Dermis blood vessel endothelial cell (primary cell): ENCODE results near the gene SYTL5. TPM values are rescaled to one million over a fixed set of nuclear protein-coding genes. Genes with fewer than 3 reads are reported as not detected.
"Not testable (repeated sequence)": the region's sequence is repeated elsewhere in the genome, so short reads cannot be mapped to it uniquely, and the experiment has no call there.

Experiments used
- DNase-seq: peaks from one replicate; pipeline ENCODE4 v3.0.0; 2010
- total RNA-seq: library from RNA; depleted of rRNA; stranded (reverse); fragments of >200 nt; gene quantifications from 2 replicates; pipeline ENCODE4 v1.2.3, GENCODE V29; 2014

The SYTL5 gene
- total RNA-seq = under 0.01 TPM in 1 of 2 replicates, not detected in the other

GRCh38 chrX:38006291-38006690 lies at the start of gene SYTL5:
SYTL5 (plus strand) TSS chrX:38006553; CDS start chrX:38033890, 27,337 bp downstream.
- no peak for DNase-seq

- DNase-seq = no peak
These were observed 47.7 kb upstream of the SYTL5 start for GRCh38 chrX:37958525-37959211.

- DNase-seq = peak; percentile 0
These were observed 46.9 kb upstream of the SYTL5 start for GRCh38 chrX:37959212-37960021.

GRCh38 chrX:37961118-37961517 lies 45.2 kb upstream of the SYTL5 start:
- DNase-seq = no peak

- DNase-seq = no peak
These were observed 38.6 kb upstream of the SYTL5 start for GRCh38 chrX:37967714-37968113.

- no peak for DNase-seq
These were observed 30.9 kb upstream of the SYTL5 start for GRCh38 chrX:37975421-37975820.

GRCh38 chrX:37976153-37976552 lies 30.2 kb upstream of the SYTL5 start:
- no peak for DNase-seq

- no peak for DNase-seq
These were observed 21.5 kb upstream of the SYTL5 start for GRCh38 chrX:37984880-37985279.

- DNase-seq = no peak
These were observed 19.5 kb upstream of the SYTL5 start for GRCh38 chrX:37986893-37987292.

GRCh38 chrX:37989304-37989703 lies 17.0 kb upstream of the SYTL5 start:
- DNase-seq = no peak

GRCh38 chrX:37991303-37991702 lies 15.1 kb upstream of the SYTL5 start:
- not testable (repeated sequence) for DNase-seq

- DNase-seq = no peak
These were observed 13.2 kb upstream of the SYTL5 start for GRCh38 chrX:37993176-37993575.

- no peak for DNase-seq
These were observed 12.3 kb upstream of the SYTL5 start for GRCh38 chrX:37993837-37994619.

GRCh38 chrX:37995428-37995827 lies 10.9 kb upstream of the SYTL5 start:
- DNase-seq = no peak

- no peak for DNase-seq
These were observed 9.3 kb upstream of the SYTL5 start for GRCh38 chrX:37997096-37997495.

GRCh38 chrX:37998586-37999262 lies 7.6 kb upstream of the SYTL5 start:
- DNase-seq = no peak

GRCh38 chrX:38000706-38001105 lies 5.6 kb upstream of the SYTL5 start:
- no peak for DNase-seq

- DNase-seq = no peak
These were observed 2.3 kb upstream of the SYTL5 start for GRCh38 chrX:38004046-38004445.

GRCh38 chrX:38006778-38007177 lies 425 bp downstream of the SYTL5 start:
- DNase-seq = no peak

- DNase-seq = no peak
These were observed 2.3 kb downstream of the SYTL5 start for GRCh38 chrX:38008658-38009057.

- DNase-seq = no peak
These were observed 3.3 kb downstream of the SYTL5 start for GRCh38 chrX:38009641-38010040.

GRCh38 chrX:38018766-38019425 lies 12.5 kb downstream of the SYTL5 start:
- DNase-seq = no peak
